KMS-11 (cell line): Measurements from ENCODE around the gene SLC6A9.
A peak's percentile ranks its signal among the peaks of the same experiment; 100 is the strongest.

Source experiments
- H2AFZ ChIP-seq: fragments of 200-600 bp; sonication (generic); 2 replicates; pipeline ENCODE4 v1.6.1; 2016; ENCODE audit warnings: antibody characterized with exemption, mixed run types, low read depth
- H3K27ac ChIP-seq: fragments of 200-600 bp; sonication (generic); 2 replicates; pipeline ENCODE4 v1.6.1; 2016; ENCODE audit warnings: mild to moderate bottlenecking, mixed run types
- H3K27me3 ChIP-seq: fragments of 200-600 bp; sonication (generic); 2 replicates; pipeline ENCODE4 v1.6.1; 2017; ENCODE audit warnings: mild to moderate bottlenecking, low read depth, mixed run types, moderate library complexity; ENCODE audit not compliant: insufficient read depth
- H3K36me3 ChIP-seq: fragments of 200-600 bp; sonication (generic); 2 replicates; pipeline ENCODE4 v1.6.1; 2017; ENCODE audit warnings: mild to moderate bottlenecking, mixed run types; ENCODE audit not compliant: insufficient read depth
- H3K4me1 ChIP-seq: fragments of 200-600 bp; sonication (generic); 2 replicates; pipeline ENCODE4 v1.6.1; 2016; ENCODE audit warnings: mild to moderate bottlenecking, low read depth, mixed run types; ENCODE audit not compliant: poor library complexity, severe bottlenecking
- H3K4me2 ChIP-seq: fragments of 200-600 bp; sonication (generic); 2 replicates; pipeline ENCODE4 v1.7.0; 2016; ENCODE audit warnings: mild to moderate bottlenecking, mixed run types
- H3K4me3 ChIP-seq: fragments of 200-600 bp; sonication (generic); IDR thresholded peaks from 2 replicates; pipeline ENCODE4 v1.6.1; 2017; ENCODE audit warnings: low read depth, low read length, mixed read lengths; ENCODE audit not compliant: insufficient read depth
- H3K79me2 ChIP-seq: fragments of 200-600 bp; sonication (generic); 2 replicates; pipeline ENCODE4 v1.6.1; 2016; ENCODE audit warnings: low read depth, mixed run types; ENCODE audit not compliant: insufficient read depth
- H3K9ac ChIP-seq: fragments of 200-600 bp; sonication (generic); 2 replicates; pipeline ENCODE4 v1.6.1; 2016; ENCODE audit warnings: mild to moderate bottlenecking, mixed run types
- H4K20me1 ChIP-seq: fragments of 200-600 bp; sonication (generic); 2 replicates; pipeline ENCODE4 v1.6.1; 2016; ENCODE audit warnings: mild to moderate bottlenecking, mixed run types; ENCODE audit not compliant: insufficient read depth
- CTCF ChIP-seq: fragments of 200-600 bp; sonication (generic); conservative IDR thresholded peaks from 2 replicates; pipeline ENCODE4 v1.6.1; 2017; ENCODE audit warnings: low read depth, mild to moderate bottlenecking, antibody characterized with exemption, low read length, moderate library complexity, mixed read lengths

Gene SLC6A9

GRCh38 chr1:43980255-43981134 lies 50.8 kb downstream of the SLC6A9 start:
- peak overlapping the region; percentile 83 for H3K4me2 ChIP-seq
- no peaks in the 10 kb centered on the region for H4K20me1 ChIP-seq
- peak overlapping the region; percentile 39; the same call in 1 of the 2 replicates for H3K27ac ChIP-seq
- H2AFZ ChIP-seq = no peak overlapping the region
- H3K36me3 ChIP-seq = no peaks in the 10 kb centered on the region
- peak overlapping the region; percentile 75 for H3K4me3 ChIP-seq
- H3K79me2 ChIP-seq = peaks cover 38% of the 10 kb centered on the region
- TF ChIP-seq CTCF = no peak
- no peaks in the 10 kb centered on the region for H3K27me3 ChIP-seq
- H3K4me1 ChIP-seq = peaks cover 31% of the 10 kb centered on the region
- peak overlapping the region; percentile 79; the same call in 1 of the 2 replicates for H3K9ac ChIP-seq

DNA sequence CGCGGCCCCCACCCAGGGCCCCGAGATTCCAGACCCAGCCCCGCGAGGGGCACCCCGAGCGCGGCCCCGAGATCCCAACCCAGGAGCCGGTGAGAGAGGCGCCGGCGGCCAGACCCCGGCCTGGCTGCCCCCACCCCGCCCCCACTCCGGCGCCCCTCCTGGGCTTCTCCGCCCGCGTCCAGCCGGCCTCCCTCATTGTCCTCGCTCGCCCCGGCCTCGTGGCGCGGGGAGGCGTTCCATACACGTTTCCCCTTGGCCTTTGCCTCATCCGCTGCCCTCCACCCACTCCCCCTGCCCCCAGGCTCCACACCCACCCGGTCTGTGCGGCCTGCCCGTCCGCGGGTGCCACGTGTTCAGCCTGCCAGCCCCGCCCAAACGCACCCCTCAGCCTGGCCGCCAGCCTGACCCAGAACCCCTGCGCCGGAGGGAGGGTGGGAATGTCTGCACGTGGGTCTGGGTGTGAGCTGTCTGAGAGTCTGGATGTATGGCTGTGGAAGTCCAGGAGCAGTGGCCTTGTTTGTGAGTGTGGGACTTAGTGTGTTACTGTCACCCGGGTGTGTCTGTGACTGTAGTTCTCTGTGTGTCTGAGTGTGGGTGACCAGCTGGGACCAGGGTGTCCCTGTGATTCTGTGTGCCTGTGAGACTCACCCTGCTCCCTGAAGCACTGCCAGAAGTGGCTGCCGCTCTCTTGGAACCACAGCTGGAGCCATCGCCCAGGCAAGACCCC lies 51.6 kb downstream of the SLC6A9 start:
- peak overlapping the region; percentile 79 for H3K9ac ChIP-seq
- H3K79me2 ChIP-seq = peaks cover 44% of the 10 kb centered on the region
- no peak for TF ChIP-seq CTCF
- H3K36me3 ChIP-seq = no peaks in the 10 kb centered on the region
- H3K27me3 ChIP-seq = no peaks in the 10 kb centered on the region
- peak overlapping the region; percentile 22; the same call in 1 of the 2 replicates for H2AFZ ChIP-seq
- H3K4me2 ChIP-seq = peak overlapping the region; percentile 83
- peaks cover 31% of the 10 kb centered on the region for H3K4me1 ChIP-seq
- H4K20me1 ChIP-seq = no peaks in the 10 kb centered on the region
- peak overlapping the region; percentile 39 for H3K27ac ChIP-seq
- peak overlapping the region; percentile 75 for H3K4me3 ChIP-seq

- no peak overlapping the region for H3K4me2 ChIP-seq
- H3K27me3 ChIP-seq = no peaks in the 10 kb centered on the region
- H4K20me1 ChIP-seq = no peaks in the 10 kb centered on the region
- H2AFZ ChIP-seq = peak overlapping the region; percentile 22; the same call in 1 of the 2 replicates
- peak overlapping the region; percentile 39 for H3K27ac ChIP-seq
- H3K79me2 ChIP-seq = peaks cover 44% of the 10 kb centered on the region
- peak overlapping the region; percentile 79 for H3K9ac ChIP-seq
- no peak overlapping the region for H3K4me3 ChIP-seq
- H3K36me3 ChIP-seq = no peaks in the 10 kb centered on the region
- TF ChIP-seq CTCF = no peak
- H3K4me1 ChIP-seq = peaks cover 31% of the 10 kb centered on the region
Measured at GRCh38 chr1:43979261-43979527, 52.1 kb downstream of the SLC6A9 start.

DNA sequence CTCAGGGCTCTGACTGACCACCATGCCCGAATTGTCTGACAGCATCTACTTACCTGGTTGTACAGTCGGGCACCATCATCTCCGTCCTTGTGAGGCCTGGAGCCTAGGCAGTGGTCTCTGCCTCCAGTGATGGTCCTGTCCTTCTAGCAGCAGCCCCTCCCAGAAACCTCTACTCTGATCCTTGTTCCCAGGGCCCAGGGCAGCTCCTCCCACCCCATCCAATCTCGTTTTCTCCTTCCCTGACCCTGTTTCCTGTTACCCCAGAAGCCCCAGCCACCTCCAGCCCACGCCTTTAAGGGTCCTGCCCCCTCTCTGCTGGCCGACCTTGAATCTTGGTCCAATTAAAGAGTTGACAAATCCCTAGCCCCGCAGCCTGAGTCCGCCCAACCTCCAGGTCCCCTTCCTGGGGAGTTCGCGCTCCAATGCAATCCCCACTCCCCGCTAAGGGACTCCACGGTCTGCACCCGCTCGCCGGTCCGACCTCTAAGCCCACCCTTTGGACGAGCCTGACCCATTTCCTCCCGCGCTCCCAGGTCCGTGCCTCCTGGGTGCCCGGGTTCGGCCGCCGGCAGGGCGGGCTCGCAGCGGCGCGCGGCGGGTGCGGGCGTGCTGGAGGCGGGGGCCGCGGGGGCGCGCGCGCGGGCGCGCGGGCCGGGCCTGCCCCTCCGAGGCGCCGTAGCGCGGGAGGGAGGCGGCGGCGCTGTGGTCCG lies 52.6 kb downstream of the SLC6A9 start, which contains the start of gene B4GALT2:
Gene B4GALT2 (plus strand): TSS at position 660 of the 710 bp plus-strand sequence. CDS start 1,951 bp downstream, outside the sequence.
- H3K4me3 ChIP-seq = peak within 1 kb of the TSS; percentile 75
- peak within 1 kb of the TSS; percentile 79 for H3K9ac ChIP-seq
- H3K79me2 ChIP-seq = peaks cover 44% of the 10 kb centered on the region
- H3K4me2 ChIP-seq = peak within 1 kb of the TSS; percentile 95
- no peaks in the 10 kb centered on the region for H3K27me3 ChIP-seq
- H3K27ac ChIP-seq = peak within 1 kb of the TSS; percentile 39
- H2AFZ ChIP-seq = peak within 1 kb of the TSS; percentile 22; the same call in 1 of the 2 replicates
- H4K20me1 ChIP-seq = no peaks in the 10 kb centered on the region
- H3K4me1 ChIP-seq = peaks cover 35% of the 10 kb centered on the region
- no peaks in the 10 kb centered on the region for H3K36me3 ChIP-seq
- no peak for TF ChIP-seq CTCF
